NCI-H748 treated with DMSO at 0.1 percent for 48 hours (cell line): Measurements from ENCODE around the gene DGKE.

ENCODE experiments used
- DNase-seq: peaks from one replicate; lab custom pipeline; 2025; lab: John Stamatoyannopoulos, UW

Gene DGKE

GRCh38 chr17:56815711-56816110 is 18.2 kb upstream of the DGKE start:
- no peak for DNase-seq

GRCh38 chr17:56817066-56817465 is 16.9 kb upstream of the DGKE start:
- no peak for DNase-seq

GRCh38 chr17:56819030-56819429 is 14.9 kb upstream of the DGKE start:
- no peak for DNase-seq

GRCh38 chr17:56819431-56820145 is 14.4 kb upstream of the DGKE start:
- peak; percentile 67 for DNase-seq

GRCh38 chr17:56820207-56820606 is 13.7 kb upstream of the DGKE start:
- no peak for DNase-seq

GRCh38 chr17:56821847-56822534 is 12.0 kb upstream of the DGKE start:
- no peak for DNase-seq

GRCh38 chr17:56822725-56823124 is 11.2 kb upstream of the DGKE start:
- DNase-seq = no peak

GRCh38 chr17:56823848-56824247 is 10.1 kb upstream of the DGKE start:
- DNase-seq = no peak

- DNase-seq = no peak
Observed at GRCh38 chr17:56824503-56824902, 9.4 kb upstream of the DGKE start.

GRCh38 chr17:56826611-56827414 is 7.1 kb upstream of the DGKE start:
- DNase-seq = no peak

GRCh38 chr17:56830726-56831368 is 3.1 kb upstream of the DGKE start:
- no peak for DNase-seq

- DNase-seq = no peak
Observed at GRCh38 chr17:56831369-56832095, 2.4 kb upstream of the DGKE start.

GRCh38 chr17:56832446-56832845 is 1.5 kb upstream of the DGKE start:
- no peak for DNase-seq

- peak; percentile 86 for DNase-seq
Observed at GRCh38 chr17:56833057-56833808, 718 bp upstream of the DGKE start.

GRCh38 chr17:56834380-56835263 is 671 bp downstream of the DGKE start:
- peak; percentile 33 for DNase-seq

- DNase-seq = no peak
Observed at GRCh38 chr17:56835264-56835585, 1.3 kb downstream of the DGKE start.

- DNase-seq = no peak
Observed at GRCh38 chr17:56838687-56839086, 4.7 kb downstream of the DGKE start.

GRCh38 chr17:56842577-56842976 is 8.6 kb downstream of the DGKE start:
- no peak for DNase-seq

GRCh38 chr17:56845934-56846333 is 12.0 kb downstream of the DGKE start:
- DNase-seq = no peak

GRCh38 chr17:56847106-56847505 is 13.2 kb downstream of the DGKE start:
- DNase-seq = no peak
